HAP-1 (cell line): ENCODE data around the gene NRBF2.
"Not testable (repeated sequence)": the region's sequence is repeated elsewhere in the genome, so short reads cannot be mapped to it uniquely, and the experiment has no call there.

Experiments
- DNase-seq, 2 experiments: peaks; one replicate each; pipeline ENCODE4 v3.0.0-alpha.2; 2016 to 2020; ENCODE audit warnings: low spot score in 2 of 2
- H3K27me3 ChIP-seq: fragments of 250-450 bp; sonication (Bioruptor Pico); 2 replicates; pipeline ENCODE4 v1.5.1; 2020; ENCODE audit warnings: low read depth, mild to moderate bottlenecking, moderate library complexity
- H3K36me3 ChIP-seq: fragments of 250-450 bp; sonication (Bioruptor Pico); replicated peaks from 2 replicates; pipeline ENCODE4 v1.5.1; 2020; ENCODE audit warnings: mild to moderate bottlenecking
- H3K4me1 ChIP-seq: fragments of 250-450 bp; sonication (Bioruptor Pico); 2 replicates; pipeline ENCODE4 v1.5.1; 2020; ENCODE audit warnings: mild to moderate bottlenecking
- H3K4me3 ChIP-seq: fragments of 250-450 bp; sonication (Bioruptor Pico); 2 replicates; pipeline ENCODE4 v1.5.1; 2020; ENCODE audit warnings: mild to moderate bottlenecking, moderate library complexity
- H3K9me3 ChIP-seq: fragments of 250-450 bp; sonication (Bioruptor Pico); 2 replicates; pipeline ENCODE4 v1.5.1; 2020; ENCODE audit warnings: mild to moderate bottlenecking, moderate library complexity
- in situ Hi-C: fragments of 300-500 bp; cut with MboI; formaldehyde crosslinking; loops from 3 replicates; pipeline ENCODE4 v1.14.3; 2020; ENCODE audit warnings: low sequenced_read_pairs, inconsistent platforms, mixed read lengths

NRBF2 gene

DNA sequence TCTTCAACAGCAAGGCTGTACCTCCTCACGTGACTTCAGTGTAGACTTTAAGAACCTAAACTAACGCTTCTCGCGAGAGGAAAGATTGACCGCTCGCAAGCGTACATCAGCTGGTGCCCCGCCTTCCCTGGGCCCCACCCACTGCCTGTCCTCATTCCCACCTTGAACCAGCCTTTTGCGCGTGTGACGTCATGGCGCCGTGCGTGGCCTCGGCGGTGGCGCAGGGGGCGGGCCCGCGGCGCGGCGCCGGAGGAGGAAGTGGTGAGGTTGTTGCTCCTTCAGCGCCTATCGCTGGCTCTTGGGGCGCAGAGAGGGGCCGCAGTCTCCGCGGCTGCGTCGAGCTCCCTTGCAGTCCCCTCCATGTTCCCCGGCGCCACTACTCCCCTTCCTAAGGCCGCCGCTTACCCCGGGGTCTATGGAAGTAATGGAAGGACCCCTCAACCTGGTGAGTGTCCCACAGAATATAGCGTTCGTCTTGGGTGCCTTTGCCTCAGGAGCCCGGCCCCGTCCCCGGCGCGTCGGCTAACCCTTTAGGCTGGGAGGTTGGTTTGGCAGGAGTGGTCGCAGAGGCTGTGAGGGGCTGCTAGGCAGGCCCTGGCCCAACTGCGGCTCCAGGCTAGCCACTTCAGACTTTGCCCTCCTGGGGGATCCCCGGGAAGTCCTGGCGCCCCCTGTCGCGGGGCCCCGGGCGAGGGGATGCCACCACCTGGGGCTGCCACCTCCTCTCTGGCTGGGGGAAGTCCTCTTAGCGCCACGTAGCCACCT, at the start of gene NRBF2:
Gene NRBF2 (plus strand): TSS at position 273 of the 765 bp plus-strand sequence. CDS start 143 bp downstream, at position 416.
- H3K27me3 ChIP-seq = no peaks in the 10 kb centered on the region
- in situ Hi-C loops = no loop called here

DNA sequence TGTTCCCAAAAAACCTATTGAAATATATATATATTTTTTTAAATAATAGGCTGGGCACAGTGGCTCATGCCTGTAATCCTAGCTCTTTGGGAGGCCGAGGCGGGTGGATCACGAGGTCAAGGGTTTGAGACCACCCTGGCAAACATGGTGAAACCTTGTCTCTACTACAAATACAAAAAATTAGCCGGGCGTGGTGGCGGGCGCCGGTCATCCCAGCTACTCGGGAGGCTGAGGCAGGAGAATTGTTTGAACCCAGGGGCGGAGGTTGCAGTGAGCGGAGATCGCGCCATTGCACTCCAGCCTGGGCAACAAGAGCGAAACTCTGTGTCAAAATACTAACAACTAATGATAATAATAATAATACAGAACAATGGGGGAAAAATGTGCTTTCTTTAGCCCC, 49.7 kb upstream of the NRBF2 start:
- in situ Hi-C loops, H3K4me1 ChIP-seq, H3K27me3 ChIP-seq, H3K36me3 ChIP-seq, H3K9me3 ChIP-seq, DNase-seq, H3K4me3 ChIP-seq: not testable (repeated sequence)

More for the DNA sequence above, at the start of gene NRBF2:
- 0 out of 2 replicates have a peak, but pooled peaks cover 2% of the 10 kb centered on the region for H3K36me3 ChIP-seq
- DNase-seq = peak; percentile 96 to 98
- peaks cover 3% of the 10 kb centered on the region; the same call in 1 of the 2 replicates for H3K4me1 ChIP-seq
- H3K4me3 ChIP-seq = peak within 1 kb of the TSS; percentile 97
- no peaks in the 10 kb centered on the region; the same call in 1 of the 2 replicates for H3K9me3 ChIP-seq

DNA sequence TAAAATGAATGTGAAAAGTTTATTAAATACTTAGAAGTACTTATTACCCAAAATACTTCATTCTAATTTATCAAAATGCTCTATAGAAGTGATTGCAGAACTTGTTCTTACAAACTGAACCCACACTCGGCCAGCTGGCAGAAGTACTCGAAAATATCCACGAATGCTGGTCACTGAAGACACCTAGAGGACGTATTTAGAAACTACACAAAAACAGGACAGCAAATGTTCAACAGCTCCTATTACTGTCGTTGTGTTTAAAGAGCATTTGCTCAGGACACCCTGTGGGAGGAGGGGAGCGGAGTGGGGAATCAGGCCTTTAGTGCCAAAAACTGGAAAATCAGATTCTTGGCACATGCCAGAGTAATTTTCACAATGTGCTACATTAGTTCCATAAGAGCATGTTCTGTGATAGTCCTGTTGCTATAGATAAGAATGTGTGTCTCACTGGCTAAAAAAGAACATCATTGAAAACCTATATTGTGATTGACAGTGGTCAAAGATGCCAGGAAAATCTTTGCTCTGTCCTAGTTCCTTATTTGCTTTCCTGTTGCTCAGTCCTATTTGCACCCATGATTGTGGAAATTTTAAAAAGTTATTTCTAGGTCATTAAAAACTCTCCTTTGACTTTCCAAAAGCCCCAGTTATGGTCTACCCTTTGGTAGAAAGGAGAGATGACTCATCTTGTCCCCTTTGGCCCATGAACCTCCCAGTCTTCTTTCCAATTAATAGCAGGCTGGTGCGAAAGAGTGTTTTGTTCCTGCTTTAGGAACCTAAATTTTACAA, 49.0 kb upstream of the NRBF2 start:
- DNase-seq = peak; percentile 58 to 87
- H3K9me3 ChIP-seq = no peaks in the 10 kb centered on the region; the same call in 1 of the 2 replicates
- H3K36me3 ChIP-seq = no peaks in the 10 kb centered on the region; the same call in 1 of the 2 replicates
- H3K4me3 ChIP-seq = no peak overlapping the region
- no peaks in the 10 kb centered on the region for H3K27me3 ChIP-seq
- peaks cover 9% of the 10 kb centered on the region; the same call in 1 of the 2 replicates for H3K4me1 ChIP-seq
- in situ Hi-C loops = no loop called here

DNA sequence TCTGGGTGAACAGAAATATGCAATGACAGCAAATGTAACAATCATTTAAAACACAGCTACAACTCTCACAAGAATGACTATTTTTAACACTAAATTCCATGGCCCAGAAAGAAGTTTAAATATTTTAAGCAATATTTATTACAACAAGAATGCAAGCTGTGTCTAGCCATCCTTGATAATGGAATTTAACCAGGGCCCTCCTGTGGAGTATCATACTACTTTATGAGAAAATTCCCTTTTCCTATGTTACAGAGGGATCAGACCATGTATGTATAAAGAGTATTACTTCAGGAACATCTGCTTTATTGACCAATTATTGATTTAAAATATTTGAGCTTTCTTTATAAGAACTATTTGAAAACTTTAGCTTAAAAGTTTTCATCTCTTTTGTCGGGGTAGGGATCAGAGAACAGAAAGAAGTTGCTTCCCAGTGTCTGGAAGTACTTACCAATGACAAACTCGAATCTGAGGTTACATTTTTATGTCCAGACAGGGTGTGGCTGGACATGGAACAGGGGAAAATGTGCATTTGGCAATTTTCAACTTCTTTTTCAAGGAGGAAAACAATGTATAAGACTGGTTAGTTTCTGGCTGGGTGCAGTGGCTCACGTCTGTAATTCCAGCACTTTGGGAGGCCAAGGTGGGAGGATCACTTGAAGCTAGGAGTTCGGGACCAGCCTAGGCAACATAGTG, 48.3 kb upstream of the NRBF2 start:
- in situ Hi-C loops = no loop called here
- Histone ChIP-seq H3K4me1 (peaks cover 9% of the 10 kb centered on the region; the same call in 1 of the 2 replicates), H3K27me3 (no peaks in the 10 kb centered on the region)

DNA sequence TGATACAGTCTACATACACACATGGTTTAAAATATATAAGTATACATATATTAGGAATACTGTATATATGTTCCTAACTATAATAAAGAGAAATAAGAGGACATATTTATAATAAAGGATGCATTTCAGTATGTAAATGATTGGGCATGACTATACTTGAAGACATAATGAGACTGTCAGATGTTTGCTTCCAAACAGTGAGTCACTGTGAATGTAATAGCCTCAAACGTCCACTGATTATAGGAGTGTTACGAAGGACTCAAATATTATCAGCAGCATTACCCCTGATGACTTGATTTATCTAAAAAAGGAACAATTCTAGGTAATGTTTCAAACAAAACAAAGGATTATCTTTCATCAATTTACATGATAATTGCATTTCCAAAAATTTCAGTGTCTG, 39.9 kb upstream of the NRBF2 start:
- in situ Hi-C loops = no loop called here

More for the DNA sequence above, 48.3 kb upstream of the NRBF2 start:
- H3K36me3 ChIP-seq = no peaks in the 10 kb centered on the region; the same call in 1 of the 2 replicates
- H3K4me3 ChIP-seq = no peak overlapping the region
- no peak for DNase-seq
- no peaks in the 10 kb centered on the region; the same call in 1 of the 2 replicates for H3K9me3 ChIP-seq

DNA sequence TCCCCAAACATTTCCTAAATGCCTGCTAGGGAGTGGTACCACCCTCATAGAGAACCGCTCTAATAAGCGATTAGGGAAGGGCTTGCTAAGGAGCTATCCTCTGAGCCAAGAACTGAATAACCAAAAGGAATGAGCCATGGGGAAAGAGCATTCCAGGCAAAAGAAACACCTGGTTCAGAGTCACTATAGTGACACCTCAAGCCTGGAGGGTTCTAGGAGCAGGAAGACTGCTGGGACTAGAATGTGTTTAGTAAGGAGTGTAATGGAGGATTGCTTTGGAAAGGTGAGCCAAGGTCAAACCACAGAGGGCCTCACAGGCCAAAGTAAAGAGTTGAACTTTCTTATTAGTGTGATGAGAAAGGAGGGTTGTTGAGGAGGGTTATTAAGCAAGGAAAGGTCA, 38.7 kb upstream of the NRBF2 start:
- Histone ChIP-seq H3K9me3 (no peaks in the 10 kb centered on the region), H3K4me3 (no peak overlapping the region), H3K36me3 (no peaks in the 10 kb centered on the region), H3K27me3 (no peaks in the 10 kb centered on the region), H3K4me1 (no peaks in the 10 kb centered on the region)
- no peak for DNase-seq
- in situ Hi-C loops = no loop called here

More for the DNA sequence above, 39.9 kb upstream of the NRBF2 start:
- no peak for DNase-seq
- no peaks in the 10 kb centered on the region for H3K27me3 ChIP-seq
- no peaks in the 10 kb centered on the region for H3K9me3 ChIP-seq
- no peaks in the 10 kb centered on the region for H3K36me3 ChIP-seq
- H3K4me1 ChIP-seq = no peaks in the 10 kb centered on the region
- no peak overlapping the region for H3K4me3 ChIP-seq

DNA sequence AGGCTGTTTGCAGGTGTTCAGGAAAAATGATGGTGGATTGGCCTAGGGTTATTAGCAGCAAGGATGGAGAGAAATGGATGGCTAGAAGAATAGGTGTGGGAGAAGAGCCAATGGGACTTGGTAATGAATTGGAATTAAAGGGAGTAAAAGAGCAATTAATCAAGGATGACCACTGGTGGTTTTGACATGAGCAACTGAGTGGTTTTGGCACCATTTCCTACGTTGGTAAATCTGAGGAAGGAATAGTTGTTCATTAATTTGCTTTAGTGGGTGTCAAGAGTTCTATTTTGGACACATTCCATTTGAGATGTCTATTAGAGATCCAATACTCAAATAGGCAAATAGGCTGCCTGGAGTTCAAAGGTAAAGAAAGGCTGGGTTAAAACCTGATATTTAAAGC, 38.2 kb upstream of the NRBF2 start:
- in situ Hi-C loops = no loop called here
- Histone ChIP-seq H3K9me3 (no peaks in the 10 kb centered on the region), H3K4me1 (no peaks in the 10 kb centered on the region)

DNA sequence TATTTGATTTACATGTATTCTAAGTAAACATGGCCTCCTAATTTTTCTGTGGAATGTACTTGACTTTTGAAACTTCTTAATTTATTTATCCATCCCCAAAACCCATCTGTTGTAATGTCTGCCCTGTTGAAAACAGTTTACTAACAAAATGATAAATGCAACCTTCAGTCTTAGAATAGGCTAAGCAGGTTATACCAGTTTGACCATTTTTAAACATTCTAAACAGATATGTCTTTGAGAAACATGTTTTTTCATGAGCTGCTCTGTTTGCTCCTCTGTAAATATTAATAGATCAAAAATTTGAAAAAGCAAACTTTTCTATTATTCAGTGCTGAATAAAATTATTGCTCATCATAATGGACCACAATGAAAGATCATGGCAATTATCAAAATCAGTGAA, 33.4 kb upstream of the NRBF2 start:
- Histone ChIP-seq H3K4me3 (no peak overlapping the region), H3K9me3 (no peaks in the 10 kb centered on the region), H3K4me1 (no peaks in the 10 kb centered on the region; the same call in 1 of the 2 replicates), H3K27me3 (no peaks in the 10 kb centered on the region), H3K36me3 (no peaks in the 10 kb centered on the region)
- DNase-seq = no peak
- in situ Hi-C loops = no loop called here

More for the DNA sequence above, 38.2 kb upstream of the NRBF2 start:
- H3K27me3 ChIP-seq = no peaks in the 10 kb centered on the region
- no peak overlapping the region for H3K4me3 ChIP-seq
- no peaks in the 10 kb centered on the region for H3K36me3 ChIP-seq
- no peak for DNase-seq

DNA sequence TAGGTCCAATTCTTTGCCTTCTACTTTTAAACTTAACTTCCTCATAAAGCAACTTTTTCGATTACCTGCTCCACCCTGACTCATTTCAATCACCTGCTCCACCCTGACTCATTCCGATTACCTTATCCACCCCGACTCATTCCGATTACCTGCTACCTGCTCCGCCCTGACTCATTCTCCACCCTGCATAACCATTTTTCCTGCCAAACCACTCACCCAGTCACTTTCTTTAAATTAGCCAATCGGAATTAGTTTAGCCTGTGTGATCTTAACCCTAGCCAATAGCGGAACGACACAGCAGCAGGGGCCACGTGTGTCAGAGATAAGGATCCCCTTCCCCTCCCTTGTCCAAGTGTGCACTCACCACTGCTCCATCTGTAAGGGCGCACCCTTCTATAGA, 32.0 kb upstream of the NRBF2 start:
- in situ Hi-C loops, H3K9me3 ChIP-seq, DNase-seq, H3K4me3 ChIP-seq, H3K27me3 ChIP-seq, H3K4me1 ChIP-seq, H3K36me3 ChIP-seq: not testable (repeated sequence)

DNA sequence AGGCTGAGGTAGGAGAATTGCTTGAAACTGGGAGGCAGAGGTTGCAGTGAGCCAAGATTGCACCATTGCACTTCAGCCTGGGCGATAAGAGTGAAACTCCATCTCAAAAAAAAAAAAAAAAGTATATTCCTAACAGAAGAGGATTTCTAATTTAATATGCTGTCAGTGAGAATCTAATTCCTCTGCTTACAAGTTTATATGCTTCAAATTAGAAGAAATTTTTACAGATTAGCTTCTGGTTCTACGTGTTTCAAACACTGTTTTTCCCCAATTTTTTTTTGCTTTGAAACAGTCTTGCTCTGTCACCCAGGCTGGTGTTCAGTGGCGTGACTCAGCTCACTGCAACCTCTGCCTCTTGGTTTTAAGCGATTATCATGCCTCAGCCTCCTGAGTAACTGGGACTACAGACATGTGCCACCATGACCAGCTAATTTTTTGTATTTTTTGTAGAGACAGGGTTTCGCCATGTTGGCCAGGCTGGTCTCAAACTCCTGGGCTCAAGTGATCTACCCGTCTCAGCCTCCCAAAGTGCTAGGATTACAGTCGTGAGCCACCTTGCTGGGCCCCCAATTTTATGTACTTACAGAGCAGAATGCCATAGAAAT, 30.7 kb upstream of the NRBF2 start:
- in situ Hi-C loops = not testable (repeated sequence)

DNA sequence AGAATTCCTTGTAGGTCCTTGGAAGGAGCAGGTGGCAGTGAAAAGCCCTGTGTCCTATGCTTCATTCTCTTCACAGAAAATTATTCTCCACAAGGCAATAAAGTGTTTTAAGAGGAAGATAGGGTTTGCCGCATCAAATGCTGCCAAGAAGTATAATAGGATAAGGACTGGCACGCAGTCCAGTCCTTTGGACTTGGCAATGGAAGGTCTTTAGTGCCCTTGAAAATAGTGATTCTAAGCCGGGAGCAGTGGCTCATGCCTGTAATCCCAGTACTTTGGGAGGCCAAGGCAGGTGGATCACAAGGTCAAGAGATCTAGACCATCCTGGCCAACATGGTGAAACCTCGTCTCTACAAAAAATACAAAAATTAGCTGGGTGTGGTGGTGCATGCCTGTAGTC, 29.9 kb upstream of the NRBF2 start:
- DNase-seq, in situ Hi-C loops, H3K4me3 ChIP-seq, H3K9me3 ChIP-seq, H3K36me3 ChIP-seq, H3K4me1 ChIP-seq, H3K27me3 ChIP-seq: not testable (repeated sequence)

More for the DNA sequence above, 30.7 kb upstream of the NRBF2 start:
- H3K27me3 ChIP-seq, H3K36me3 ChIP-seq, H3K9me3 ChIP-seq, H3K4me3 ChIP-seq, H3K4me1 ChIP-seq, DNase-seq: not testable (repeated sequence)

DNA sequence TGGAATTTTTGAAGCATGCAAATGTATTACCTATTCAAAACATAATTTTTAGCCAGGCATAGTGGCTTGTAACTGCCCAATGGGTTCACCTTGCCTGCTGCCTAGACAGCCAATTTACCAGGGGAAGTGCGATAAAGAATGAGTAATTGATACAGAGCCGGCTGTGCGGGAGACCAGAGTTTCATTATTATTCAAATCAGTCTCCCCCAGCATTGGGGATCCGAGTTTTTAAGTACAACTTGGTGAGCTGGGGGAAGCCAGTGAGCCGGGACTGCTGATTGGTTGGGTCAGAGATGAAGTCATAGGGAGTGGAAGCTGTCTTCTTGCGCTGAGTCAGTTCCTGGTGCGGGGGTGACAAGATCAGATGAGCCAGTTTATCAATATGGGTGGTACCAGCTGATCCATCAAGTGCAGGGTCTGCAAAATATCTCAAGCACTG, 29.1 kb upstream of the NRBF2 start:
- peak in 1 of 2 experiments; percentile 13 for DNase-seq
- in situ Hi-C loops = no loop called here
- Histone ChIP-seq H3K4me1 (no peaks in the 10 kb centered on the region; the same call in 1 of the 2 replicates), H3K4me3 (no peak overlapping the region), H3K9me3 (no peaks in the 10 kb centered on the region), H3K27me3 (no peaks in the 10 kb centered on the region), H3K36me3 (no peaks in the 10 kb centered on the region)
